B cell (primary cell): ENCODE results near the gene C12orf75.

Experiments
- EZH2 ChIP-seq: IDR thresholded peaks from 2 replicates; pipeline ENCODE4 v1.6.1; 2012; ENCODE audit warnings: borderline replicate concordance, low read depth, mild to moderate bottlenecking, moderate library complexity, low read length; ENCODE audit not compliant: insufficient read depth, poor library complexity, severe bottlenecking
- TF ChIP-seq, protein P1 (sequence below): fragments of 200-600 bp; IDR thresholded peaks from one replicate; pipeline ENCODE4 v1.8.0; 2022; ENCODE audit warnings: antibody characterized with exemption, mild to moderate bottlenecking

GRCh38 chr12:105357162-105357691 is 26.7 kb downstream of the C12orf75 start:
- TF ChIP-seq, protein P1, sequence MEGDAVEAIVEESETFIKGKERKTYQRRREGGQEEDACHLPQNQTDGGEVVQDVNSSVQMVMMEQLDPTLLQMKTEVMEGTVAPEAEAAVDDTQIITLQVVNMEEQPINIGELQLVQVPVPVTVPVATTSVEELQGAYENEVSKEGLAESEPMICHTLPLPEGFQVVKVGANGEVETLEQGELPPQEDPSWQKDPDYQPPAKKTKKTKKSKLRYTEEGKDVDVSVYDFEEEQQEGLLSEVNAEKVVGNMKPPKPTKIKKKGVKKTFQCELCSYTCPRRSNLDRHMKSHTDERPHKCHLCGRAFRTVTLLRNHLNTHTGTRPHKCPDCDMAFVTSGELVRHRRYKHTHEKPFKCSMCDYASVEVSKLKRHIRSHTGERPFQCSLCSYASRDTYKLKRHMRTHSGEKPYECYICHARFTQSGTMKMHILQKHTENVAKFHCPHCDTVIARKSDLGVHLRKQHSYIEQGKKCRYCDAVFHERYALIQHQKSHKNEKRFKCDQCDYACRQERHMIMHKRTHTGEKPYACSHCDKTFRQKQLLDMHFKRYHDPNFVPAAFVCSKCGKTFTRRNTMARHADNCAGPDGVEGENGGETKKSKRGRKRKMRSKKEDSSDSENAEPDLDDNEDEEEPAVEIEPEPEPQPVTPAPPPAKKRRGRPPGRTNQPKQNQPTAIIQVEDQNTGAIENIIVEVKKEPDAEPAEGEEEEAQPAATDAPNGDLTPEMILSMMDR, result no peak
- TF ChIP-seq EZH2, result no peak
